Mesodermal cell (in vitro differentiated cells): Measurements from ENCODE around the gene ANKMY1.

Experiments
- H3K27ac ChIP-seq: 2 replicates; pipeline ENCODE4 v1.7.0; 2013; ENCODE audit warnings: mild to moderate bottlenecking, low read depth, low read length, moderate library complexity; ENCODE audit not compliant: severe bottlenecking
- H3K36me3 ChIP-seq: 2 replicates; pipeline ENCODE4 v1.7.1; 2013; ENCODE audit warnings: mild to moderate bottlenecking, low read length, moderate library complexity; ENCODE audit not compliant: control insufficient read depth, insufficient read depth
- H3K4me1 ChIP-seq: one replicate; pipeline ENCODE4 v1.7.1; 2013; ENCODE audit warnings: mild to moderate bottlenecking, low read length; ENCODE audit not compliant: insufficient read depth, control insufficient read depth, poor library complexity, severe bottlenecking
- H3K4me3 ChIP-seq: 2 replicates; pipeline ENCODE4 v1.7.0; 2013; ENCODE audit warnings: low read length, control low read depth, mild to moderate bottlenecking; ENCODE audit not compliant: insufficient read depth, poor library complexity, severe bottlenecking; ENCODE audit errors: extremely low read depth
- H3K9me3 ChIP-seq: 2 replicates; pipeline ENCODE4 v1.7.1; 2013; ENCODE audit warnings: mild to moderate bottlenecking, low read length, moderate library complexity; ENCODE audit not compliant: control insufficient read depth
- WGBS, 2 experiments: methylation state at CpG; one replicate each; pipeline ENCODE4 v1.1.5; 2013; ENCODE audit warnings: missing lambda C conversion rate in 2 of 2; ENCODE audit not compliant: insufficient coverage in 2 of 2; 5-methylcytosine and 5-hydroxymethylcytosine counted together

ANKMY1 gene

DNA sequence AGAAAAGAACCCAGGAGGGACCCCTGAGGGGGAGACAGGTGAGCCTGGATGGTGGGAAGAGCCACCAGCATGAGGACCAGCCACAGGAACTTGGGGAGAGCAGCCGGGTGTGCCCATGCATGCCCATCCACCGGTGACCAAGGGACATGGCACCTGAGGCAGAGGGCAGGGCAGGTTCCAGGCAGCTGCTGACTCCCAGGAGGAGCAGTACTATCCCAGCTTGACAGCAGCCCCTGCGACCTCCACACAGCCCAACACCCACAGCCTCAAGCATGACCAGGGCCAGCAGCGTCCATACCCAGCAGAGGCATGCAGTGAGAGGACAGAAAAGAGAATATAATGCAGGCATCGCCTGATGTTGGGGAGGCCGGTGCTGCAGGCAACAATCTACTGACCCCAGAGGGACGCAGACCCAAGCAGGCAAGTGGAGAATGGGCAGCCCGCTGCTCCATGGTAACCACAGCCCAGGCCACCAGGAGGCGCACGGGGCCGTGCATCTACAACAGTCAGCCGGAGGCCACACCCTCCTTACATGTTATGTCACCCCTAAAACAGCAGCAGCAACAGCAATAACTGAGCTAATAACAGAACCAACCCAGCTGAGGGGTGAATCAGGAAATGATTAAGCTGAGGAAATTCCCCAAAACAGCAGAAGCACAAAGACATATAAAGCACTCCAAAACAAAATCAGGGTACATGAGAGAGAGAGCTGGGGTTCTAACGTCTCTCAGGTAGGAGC lies 44.1 kb downstream of the ANKMY1 start:
- no peak overlapping the region for H3K27ac ChIP-seq
- 23 to 28% methylated on average over 5 to 9 of the region's 13 CpGs for whole genome bisulfite sequencing, 2 experiments
- peaks cover 2% of the 10 kb centered on the region for H3K9me3 ChIP-seq

DNA sequence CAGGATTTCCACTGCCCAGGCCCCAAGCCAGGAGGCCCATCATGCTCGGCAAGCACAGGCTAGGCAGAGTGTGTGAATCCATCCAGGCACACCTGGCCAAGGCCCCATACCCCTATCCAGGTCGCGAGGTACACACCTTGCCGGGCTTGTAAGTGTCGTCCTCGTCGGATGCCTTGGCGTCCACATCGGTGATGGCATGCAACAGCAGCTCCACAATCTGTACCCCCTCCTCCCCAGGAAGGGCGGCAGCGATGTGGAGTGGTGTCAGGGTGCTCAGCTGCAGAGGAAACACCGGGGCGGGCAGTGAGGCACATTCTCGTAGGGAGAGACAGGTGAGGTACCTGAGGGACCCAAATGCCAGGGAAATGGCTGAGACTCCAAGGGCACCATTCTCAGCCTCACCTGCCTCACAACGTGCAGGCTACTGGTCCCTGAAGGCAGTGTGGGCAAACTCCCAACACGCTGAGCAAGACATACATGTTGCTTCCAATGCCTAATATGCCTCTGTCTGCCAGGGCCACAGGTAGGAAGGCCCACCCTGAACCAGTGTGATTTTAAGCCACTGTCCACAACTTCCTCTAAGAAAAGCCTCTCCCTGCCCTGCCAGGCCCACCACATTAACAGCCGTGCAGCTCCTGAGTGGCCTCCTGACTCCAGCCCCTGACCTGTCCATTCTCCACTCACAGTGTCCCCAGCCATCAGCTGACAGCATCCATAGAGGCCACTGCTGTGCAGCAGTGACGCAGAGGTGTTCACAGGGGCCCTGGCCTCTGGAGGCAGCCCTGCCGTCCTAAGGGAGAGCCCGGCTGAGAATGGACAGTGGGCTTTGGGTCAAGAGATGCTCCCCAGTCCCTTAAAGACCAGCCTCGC lies 44.9 kb downstream of the ANKMY1 start:
- no peak overlapping the region for H3K4me3 ChIP-seq
- H3K9me3 ChIP-seq: no peaks in the 10 kb centered on the region
- no peaks in the 10 kb centered on the region for H3K36me3 ChIP-seq
- H3K4me1 ChIP-seq: no peaks in the 10 kb centered on the region
- H3K27ac ChIP-seq: no peak overlapping the region
- WGBS, 2 experiments: 89 to 90% methylated on average over 11 to 21 of the region's 21 CpGs

More for the DNA sequence above, 44.1 kb downstream of the ANKMY1 start:
- Histone ChIP-seq H3K36me3 (no peaks in the 10 kb centered on the region), H3K4me1 (no peaks in the 10 kb centered on the region), H3K4me3 (no peak overlapping the region)

DNA sequence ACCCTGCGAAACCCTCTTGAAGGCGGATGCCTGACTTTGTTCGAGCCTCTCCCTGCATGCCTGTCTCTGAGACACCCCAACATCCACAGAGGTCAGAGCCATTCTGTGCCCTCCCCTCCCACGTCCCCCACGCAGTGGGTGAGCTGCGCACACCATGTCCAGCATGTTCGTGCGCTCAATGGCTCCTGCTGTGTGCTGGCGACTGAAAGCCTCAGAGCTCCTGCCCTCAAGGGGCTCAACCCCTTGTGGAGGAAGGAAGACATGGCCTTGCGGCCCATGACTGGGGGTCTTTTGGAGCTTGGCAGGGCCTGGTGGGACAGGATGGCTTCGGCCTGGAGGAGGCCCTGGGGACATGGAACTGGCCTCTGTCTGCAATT lies 45.7 kb downstream of the ANKMY1 start:
- Histone ChIP-seq H3K9me3 (no peaks in the 10 kb centered on the region), H3K4me3 (no peak overlapping the region), H3K36me3 (no peaks in the 10 kb centered on the region), H3K4me1 (no peaks in the 10 kb centered on the region), H3K27ac (no peak overlapping the region)
- 92 to 97% methylated on average over 9 of the region's 11 CpGs for WGBS, 2 experiments

DNA sequence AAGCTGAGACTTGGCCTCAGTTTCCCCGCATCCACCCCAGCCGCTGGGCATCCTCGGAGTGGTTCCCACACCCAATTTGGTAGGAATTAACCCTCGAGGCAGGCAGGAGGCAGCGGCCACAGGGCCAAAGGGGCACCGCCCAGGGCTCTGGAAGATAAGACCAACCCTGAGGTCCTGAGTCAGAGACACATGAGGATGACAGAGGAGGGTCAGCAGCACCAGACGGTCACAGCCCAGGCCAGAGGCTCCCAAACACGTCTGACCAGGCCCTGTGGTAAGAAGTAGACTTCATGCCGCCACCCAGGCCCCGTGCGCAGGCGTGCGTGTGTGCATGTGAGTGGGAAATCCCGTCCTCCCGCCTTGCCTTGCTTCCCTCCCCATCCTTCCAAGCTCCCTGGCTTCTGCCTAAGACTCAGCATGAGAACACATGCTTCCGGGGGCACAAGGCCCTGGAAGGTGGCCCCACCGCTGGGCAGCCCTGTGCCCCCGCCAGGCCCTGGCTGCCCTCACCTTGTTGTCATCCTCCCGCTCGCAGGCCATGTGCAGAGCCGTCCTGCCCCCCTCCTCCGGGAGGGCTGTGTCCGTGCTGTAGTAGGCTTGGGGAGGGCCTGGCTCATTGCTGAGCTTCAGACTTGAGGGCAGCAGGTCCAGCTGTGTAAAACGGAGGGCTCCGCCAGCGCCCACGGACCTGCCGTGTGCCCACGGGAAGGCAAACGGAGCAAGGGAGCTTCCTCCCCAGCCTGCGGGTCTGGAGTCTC lies 46.3 kb downstream of the ANKMY1 start:
- H3K4me3 ChIP-seq: no peak overlapping the region
- no peaks in the 10 kb centered on the region for H3K36me3 ChIP-seq
- 91 to 93% methylated on average over 29 to 31 of the region's 31 CpGs for WGBS, 2 experiments
- H3K9me3 ChIP-seq: no peaks in the 10 kb centered on the region
- H3K27ac ChIP-seq: no peak overlapping the region
- no peaks in the 10 kb centered on the region for H3K4me1 ChIP-seq

DNA sequence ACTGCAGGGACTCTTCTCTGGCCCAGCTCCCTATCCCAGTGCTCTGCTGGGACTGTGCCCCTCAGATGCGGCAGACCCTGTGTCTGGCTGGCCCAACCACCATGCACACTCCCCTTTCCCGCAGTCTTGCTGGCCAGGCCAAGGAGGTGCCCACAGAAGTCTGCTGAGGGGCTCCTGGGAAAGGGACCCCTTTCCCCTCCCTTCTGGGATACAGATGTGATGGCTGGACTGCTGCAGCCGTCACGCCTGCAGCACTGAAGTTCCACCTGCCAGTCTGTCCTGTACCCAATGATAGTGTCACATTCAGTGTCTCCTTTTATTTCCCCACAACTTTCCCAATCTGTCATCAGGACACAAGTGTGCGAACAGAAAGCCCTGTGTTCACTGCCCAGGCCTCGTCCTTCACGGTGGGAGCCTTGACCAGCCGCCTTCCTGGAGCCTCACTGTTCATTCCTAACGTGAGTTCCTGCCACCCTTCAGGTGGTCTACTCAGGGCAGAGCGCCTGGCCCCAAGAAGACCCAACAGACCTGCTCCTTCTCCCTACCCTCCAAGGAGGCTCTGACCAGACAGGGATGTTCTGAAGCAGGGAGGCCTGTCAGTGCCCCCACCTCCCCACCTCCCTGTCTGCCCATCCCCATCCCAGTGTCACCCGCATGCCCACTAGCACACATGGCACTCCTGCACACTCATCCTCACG lies 47.1 kb downstream of the ANKMY1 start:
- Histone ChIP-seq H3K4me3 (no peak overlapping the region), H3K36me3 (no peaks in the 10 kb centered on the region), H3K9me3 (no peaks in the 10 kb centered on the region), H3K27ac (no peak overlapping the region), H3K4me1 (no peaks in the 10 kb centered on the region)
- 88 to 89% methylated on average over 7 to 10 of the region's 12 CpGs for WGBS, 2 experiments

DNA sequence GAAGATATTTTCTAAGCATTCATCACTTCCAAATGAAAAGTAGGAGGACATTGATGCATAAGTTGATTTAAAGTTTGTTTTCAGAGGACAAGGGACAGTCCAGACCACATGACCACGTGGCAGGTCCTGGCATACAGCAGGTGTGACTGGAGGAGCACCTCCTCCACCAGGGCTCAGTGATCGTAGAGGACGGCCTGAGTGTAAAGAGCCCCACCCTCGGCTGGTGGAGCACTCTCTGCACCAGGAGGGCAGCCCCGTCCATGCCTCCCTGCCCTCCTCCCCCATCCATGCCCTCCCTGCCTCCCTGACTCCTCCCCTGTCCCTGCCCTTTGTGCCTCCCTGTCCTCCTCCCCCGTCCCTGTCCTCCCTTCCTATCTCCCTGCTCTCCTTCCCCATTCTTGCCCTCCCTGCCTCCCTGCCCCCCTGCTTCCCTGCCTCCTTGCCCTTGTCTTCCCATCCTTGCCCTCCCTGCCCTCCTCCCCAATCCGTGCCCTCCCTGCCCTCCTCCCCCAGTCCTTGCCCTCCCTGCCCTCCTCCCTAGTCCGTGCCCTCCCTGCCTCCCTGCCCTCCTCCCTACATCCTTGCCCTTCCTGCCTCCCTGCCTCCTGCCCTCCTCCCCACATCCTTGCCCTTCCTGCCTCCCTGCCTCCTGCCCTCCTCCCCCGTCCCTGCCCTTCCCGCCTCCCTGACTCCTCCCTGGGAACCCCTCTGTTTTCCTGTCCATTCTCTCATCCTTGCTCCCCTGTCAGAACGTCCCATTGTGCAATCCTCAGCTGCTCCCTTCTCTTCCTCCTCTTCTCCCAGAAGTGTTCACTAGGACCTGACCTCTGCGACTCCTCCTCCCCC lies 47.9 kb downstream of the ANKMY1 start:
- Histone ChIP-seq H3K27ac (no peak overlapping the region), H3K9me3 (no peaks in the 10 kb centered on the region), H3K4me3 (no peak overlapping the region), H3K4me1 (no peaks in the 10 kb centered on the region), H3K36me3 (no peaks in the 10 kb centered on the region)
- 57 to 65% methylated on average over 11 to 12 of the region's 12 CpGs for WGBS, 2 experiments

DNA sequence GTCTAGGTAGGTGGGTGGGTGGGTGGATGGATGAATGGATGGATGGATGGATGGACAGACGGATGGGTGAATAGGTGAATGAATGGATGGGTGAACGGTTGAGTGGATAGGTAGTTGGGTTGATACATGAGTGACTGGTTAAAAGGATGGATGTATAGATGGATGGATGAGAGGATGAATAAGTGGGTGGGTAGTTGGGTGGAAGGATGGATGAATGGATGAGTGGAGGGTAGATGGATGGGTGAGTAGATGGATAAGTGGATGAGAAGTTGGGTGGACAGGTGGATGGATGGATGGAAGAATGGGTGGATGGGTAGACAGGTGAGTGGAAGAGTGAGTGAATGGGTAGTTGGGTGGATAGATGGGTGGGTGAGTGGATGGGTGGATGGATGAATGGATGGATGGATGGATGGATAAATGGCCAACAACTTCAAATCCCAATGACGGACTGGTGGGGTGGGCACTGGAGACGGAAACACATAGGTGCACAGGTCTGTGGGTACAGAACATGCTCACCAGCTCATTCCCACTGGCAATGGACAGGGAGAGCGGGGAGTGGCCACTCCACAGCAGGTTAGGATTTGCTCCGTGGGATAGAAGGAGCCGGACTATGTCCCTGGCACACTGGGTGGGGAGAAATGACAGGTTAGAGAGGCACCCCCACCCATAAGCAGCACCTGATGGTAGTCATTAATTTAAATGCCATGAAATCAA lies 48.8 kb downstream of the ANKMY1 start:
- no peak overlapping the region for H3K27ac ChIP-seq
- no peaks in the 10 kb centered on the region for H3K9me3 ChIP-seq
- no peaks in the 10 kb centered on the region for H3K36me3 ChIP-seq
- whole genome bisulfite sequencing, 2 experiments: 83 to 92% methylated on average over 3 to 6 of the region's 7 CpGs
- H3K4me1 ChIP-seq: no peaks in the 10 kb centered on the region
- no peak overlapping the region for H3K4me3 ChIP-seq

DNA sequence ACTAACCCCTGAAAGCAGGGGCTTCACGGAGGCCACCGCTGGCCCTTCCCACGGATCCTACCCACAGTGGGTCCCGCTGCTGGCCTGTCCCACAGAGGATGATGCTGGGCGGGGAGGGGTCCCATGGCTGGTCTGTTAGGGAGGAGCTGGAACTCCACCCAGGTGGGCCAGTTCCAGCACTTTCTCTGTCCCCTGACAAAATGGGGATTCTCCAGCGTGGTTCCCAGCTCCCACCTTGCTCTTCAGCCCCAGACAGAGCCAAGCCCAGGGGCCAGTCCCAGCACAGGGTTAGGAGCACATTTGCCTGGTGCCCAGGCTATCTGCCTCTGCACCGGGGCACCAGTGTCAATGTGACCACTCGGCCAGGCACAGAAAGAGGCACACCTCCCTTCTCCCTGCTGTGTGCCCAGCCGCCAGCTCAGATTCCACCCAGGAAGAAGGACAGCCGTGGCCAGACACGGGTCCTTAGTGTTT lies 50.0 kb downstream of the ANKMY1 start:
- 93 to 96% methylated on average over 9 to 10 of the region's 11 CpGs for WGBS, 2 experiments
- no peaks in the 10 kb centered on the region for H3K9me3 ChIP-seq
- H3K36me3 ChIP-seq: no peaks in the 10 kb centered on the region
- H3K4me3 ChIP-seq: no peak overlapping the region
- H3K4me1 ChIP-seq: no peaks in the 10 kb centered on the region
- no peak overlapping the region for H3K27ac ChIP-seq

DNA sequence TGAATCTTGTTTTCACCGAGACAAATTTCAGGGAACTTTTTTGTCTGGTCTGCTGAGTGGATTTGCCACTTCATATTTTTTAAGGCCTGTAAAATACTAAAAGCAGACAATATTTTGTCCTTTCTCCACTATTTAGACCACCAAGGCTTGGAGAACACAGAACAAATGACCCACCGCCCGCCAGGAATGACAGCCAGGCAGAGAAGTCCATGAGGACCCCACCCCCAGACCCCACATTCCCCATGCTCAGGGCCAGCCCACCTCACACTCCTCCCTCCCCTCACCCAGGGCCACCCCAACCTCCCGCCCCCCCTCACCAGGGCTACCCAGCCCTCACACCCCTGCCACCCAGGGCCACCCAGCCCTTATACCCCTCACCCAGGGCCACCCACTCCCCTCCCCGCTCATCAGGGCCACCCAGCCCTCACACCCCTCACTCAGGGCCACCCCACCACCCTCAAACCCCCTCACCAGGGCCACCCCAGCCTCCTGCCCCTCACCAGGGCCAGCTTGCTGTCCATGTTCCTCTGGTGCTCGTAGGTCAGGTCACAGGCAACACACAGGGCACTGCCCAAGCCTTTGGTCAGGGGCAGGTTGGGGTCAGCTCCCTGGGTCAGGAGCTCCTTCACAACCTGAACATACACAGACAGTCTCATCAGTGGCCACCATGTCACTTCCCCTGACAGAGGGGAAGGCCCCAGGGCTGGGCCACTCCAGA lies 50.6 kb downstream of the ANKMY1 start:
- H3K9me3 ChIP-seq: no peaks in the 10 kb centered on the region
- no peak overlapping the region for H3K4me3 ChIP-seq
- H3K36me3 ChIP-seq: no peaks in the 10 kb centered on the region
- no peaks in the 10 kb centered on the region for H3K4me1 ChIP-seq
- no peak overlapping the region for H3K27ac ChIP-seq
- 89 to 100% methylated on average over 2 to 3 of the region's 6 CpGs for WGBS, 2 experiments
